OCI-M1 (cell line): ENCODE data around the gene CNBD2.
"Not testable (repeated sequence)": the region's sequence is repeated elsewhere in the genome, so short reads cannot be mapped to it uniquely, and the experiment has no call there.

Experiments used
- DNase-seq: peaks from one replicate; lab custom pipeline; 2025; lab: John Stamatoyannopoulos, UW

Gene CNBD2

DNA sequence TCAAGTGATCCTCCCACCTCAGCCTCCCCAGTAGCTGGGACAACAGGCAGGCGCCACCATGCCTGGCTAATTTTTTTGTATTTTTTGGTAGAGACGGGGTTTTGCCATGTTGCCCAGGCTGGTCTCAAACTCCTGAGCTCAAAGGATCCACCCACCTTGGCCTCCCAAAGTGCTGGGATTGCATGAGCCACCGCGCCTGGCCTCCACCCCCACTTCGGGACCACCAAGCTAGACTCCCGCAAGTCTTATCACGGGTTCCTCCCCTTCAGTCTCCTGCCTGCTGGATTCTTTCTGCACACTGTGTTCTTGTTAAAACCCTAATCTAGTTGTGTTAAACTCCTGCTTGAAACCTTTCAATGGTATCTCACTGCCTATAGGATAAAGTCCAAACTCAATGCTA is 57.7 kb downstream of the CNBD2 start:
- not testable (repeated sequence) for DNase-seq

DNA sequence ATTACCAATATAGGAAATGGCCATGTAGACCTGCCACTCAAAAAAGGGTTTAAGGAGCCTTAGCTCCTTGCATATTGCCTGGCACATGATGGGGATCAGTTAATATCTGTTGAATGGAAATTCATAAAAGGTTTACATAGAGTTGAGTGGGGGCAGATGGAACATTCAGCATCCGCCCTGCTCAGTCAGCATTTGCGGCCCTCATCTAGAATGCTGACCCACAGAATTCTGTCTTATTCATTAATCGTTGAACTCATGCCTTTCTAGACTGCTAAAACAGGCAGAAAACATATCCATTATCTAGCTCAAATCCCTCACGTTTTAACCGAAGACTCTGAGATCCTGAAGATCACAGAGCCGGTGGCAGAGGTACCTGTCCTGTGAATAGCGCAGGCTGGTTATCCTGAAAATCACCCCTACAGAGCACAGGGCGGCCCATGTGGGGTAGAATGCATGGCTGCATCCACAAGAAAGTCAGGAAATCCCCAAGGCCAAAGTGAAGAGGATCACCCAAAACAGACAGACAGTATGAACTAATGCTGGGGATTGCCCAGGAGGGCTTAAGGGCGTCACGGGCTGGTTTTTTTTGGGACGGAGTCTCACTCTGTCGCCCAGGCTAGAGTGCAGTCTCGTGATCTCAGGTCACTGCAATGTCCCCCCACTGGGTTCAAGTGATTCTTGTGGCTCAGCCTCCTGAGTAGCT is 59.9 kb downstream of the CNBD2 start:
- DNase-seq, result no peak

DNA sequence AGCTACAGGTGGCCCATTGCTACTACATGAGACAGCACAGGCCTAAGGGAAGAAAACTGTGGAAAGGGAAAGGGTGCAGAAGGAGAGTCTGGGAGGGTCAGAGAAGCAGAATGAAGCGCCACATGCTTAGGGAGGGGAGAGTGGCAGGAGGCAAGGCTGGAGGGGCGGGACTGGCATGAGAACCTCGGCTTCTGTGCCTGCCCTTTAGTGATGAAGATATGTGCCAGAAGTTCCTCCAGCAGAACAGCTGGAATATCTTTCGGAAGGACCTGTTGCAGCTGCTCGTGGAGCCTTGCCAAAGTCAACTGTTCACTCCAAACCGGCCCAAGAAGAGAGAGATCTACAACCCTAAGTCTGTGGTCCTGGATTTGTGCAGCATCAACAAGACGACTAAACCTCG is 61.8 kb downstream of the CNBD2 start:
- no peak for DNase-seq

DNA sequence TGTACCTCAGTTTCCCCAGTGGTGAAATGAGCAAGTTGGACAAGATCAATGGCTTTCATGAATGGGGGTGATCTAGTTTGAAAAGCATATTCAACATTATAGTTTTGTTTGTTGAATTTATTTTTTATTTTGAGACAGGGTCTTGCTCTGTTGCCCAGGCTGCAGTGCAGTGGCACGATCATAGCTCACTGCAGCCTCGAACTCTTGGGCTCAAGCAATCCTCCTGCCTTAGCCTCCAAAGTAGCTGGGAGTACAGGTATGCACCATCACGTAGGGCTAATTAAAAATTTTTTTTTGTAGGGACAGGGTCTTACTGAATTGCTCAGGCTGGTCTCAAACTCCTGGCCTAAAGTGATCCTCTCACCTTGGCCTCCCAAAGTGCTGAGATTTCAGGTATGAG is 63.4 kb downstream of the CNBD2 start:
- no peak for DNase-seq

DNA sequence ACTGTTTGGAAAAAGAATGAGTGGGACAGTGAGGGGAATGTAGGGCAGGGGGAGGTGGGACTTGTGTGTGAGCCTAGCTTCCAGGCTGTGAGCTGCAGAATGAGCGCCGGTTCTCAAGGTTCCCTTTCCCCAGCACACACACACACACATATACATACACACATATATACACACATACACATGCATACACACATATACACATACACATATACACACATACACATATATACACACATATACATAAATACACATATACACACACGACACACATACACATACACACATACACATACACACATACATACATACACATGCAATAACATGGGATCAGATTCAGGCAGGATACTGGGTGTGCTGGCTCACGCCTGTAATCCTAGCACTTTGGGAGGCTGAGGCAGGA is 66.5 kb downstream of the CNBD2 start:
- DNase-seq, result no peak

DNA sequence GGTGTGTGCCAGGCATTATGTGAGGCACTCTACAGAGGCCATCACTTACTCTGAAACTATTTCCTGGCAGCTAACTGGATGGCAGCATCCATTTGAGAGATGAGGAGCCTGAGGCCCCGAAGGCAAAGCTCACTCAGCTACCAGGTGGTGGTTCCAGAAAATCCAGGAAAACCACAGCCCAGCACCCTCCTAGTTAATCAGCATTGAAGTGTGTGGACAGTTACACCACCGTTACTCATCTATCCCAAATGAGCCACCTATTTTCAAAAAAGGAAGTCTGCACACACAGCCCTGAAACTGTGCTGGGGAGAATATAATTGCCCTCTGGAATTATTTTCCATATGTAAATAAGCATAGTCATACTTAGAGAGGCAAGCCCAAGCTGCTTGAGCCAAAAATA is 67.4 kb downstream of the CNBD2 start:
- peak; percentile 24 for DNase-seq

DNA sequence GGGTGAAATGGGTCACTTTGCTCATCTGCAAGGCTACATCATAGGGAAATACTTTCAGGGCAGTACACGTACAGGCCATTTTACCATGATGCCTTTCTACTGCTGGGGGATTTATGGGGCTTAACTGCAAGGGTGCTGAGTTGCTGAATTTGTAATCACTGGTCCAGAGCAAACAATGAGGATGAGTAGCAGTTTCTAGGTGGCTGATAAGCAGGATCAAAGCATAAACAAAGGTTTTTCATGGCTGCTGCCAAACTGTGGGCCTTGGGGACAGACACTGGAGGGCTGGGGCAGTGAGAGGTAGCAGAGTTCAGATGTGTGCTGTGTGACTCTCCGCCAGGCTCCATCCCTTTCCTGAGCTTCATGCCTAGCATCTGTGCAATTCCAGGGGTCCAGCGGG is 68.3 kb downstream of the CNBD2 start:
- DNase-seq, result no peak

DNA sequence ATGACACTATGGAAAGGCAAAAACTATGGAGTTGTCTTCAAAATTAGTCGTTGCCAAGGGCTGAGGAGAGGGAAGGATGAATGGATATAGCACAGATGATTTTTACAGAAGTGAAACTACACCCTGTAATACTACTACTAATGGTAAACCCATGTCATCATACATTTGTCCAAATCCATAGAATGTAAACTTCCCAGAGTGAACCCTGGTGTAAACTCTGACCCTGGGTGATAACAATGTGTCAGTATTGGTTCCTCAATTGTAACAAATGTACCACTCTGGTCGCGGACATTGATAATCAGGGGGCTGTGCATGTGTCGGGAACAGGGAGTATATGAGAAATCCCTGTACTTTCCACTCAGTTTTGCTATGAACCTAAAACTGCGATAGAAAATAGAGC is 72.2 kb downstream of the CNBD2 start:
- no peak for DNase-seq

DNA sequence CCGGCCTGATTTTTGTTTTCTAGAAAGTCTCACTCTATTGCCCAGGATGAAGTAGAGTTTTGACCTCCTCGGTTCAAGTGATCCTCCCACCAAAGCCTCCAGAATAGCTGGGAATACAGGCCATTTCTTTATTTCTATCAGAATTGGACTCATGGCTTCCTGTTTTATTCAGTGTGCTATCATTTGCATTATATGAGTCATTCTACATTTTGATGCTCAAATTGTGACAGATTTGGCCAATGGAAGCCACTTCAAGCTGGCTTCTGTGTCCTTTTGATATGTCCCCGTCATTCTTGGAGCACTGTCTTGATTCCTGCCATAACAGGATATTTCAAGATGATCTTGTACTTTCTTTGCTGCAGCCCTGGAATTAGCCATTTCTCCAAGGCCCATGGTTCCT is 75.1 kb downstream of the CNBD2 start:
- DNase-seq, result no peak

DNA sequence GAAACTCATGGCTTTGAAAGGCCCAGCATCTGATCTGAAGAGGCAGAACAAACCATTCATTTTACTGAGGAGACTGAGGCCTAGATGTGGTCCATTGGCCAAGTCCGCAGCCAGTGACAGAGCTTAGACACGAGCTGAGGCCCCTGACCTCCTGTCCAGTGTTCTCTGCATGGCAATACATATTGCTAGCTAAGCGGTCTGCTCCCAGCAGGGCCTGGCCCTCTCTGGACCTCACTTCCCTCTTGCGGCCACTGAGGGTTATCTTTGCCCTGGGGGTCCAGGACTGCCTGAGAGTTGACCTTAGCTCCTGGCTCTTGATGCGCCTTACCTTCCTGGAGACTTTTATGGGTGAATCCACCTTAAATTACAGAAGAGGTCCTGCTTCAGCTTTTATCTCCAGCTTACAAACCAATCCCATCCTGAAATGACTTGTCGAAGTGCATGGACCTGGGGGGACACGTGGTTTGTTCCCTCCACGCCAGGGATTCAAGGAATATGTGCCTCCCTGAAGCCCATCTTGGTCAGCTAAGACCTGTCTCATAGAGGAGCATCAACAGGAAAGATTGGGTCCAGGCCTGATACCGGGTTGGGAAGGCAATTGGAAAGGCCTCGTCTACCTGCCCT is 75.6 kb downstream of the CNBD2 start:
- no peak for DNase-seq

DNA sequence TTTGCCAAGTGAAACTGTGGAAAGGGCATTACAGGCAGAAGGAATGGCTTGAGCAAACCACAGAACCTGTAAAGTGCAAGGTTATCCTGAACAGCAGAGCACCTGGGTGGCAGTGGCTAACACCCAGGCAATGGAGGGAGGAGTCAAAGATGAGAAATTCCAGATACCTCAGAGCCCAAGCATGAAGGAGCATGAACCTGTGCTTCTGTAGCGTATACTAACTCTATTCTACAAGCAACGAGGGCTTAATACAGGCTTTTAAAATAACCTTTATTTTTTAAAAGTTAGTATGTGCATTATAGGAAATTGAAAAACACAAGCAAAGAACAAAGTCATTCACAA is 77.0 kb downstream of the CNBD2 start:
- DNase-seq, result no peak

DNA sequence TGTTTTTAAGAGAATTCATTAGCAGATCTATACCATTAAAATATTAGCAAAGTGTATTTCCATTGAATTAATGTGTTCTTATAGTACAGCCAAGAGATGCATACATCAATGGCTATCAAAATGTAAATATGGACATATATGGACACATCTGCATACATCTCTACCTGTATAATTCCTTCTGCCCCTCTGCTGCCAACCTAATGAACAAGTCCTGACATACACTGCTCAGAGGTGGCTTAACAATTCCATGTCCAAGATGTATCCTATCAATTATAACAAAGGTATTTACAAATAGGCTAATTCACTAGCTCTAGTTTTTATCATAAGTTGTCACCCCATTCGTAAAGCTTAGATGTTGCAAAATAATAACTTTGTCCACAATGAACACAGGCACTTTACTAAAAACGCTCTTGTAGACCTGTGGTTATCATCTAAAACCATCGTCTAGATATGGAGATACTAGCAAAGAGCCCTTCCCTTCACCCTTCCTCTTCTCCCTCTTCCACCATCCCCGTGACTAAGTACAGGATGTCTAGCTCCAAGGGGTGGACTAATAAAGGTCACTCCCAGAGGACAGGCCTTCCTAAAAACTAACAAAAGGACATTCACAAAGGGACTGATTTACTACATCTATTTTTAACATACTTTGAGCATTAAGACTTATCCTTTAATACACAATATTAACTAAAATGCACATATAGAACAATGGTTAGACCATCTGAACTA is 77.8 kb downstream of the CNBD2 start:
- DNase-seq, result not testable (repeated sequence)

DNA sequence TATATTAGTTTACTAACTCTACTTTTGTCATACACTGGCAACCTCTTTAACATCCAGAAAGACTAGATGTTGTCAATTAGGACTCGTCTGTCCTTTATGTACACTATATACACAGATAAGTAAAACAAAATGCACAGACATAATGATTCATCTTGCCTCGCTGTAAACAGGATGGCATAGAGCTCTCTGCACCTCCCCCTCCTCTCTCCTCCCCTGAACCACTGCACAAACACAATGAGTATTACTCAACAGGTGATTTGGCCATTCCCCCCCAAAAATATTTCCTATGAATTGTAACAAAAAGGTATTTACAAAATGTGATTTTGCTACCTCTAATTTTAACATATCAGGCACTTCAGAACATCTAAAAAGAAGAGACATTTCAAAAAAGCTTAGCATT is 81.0 kb downstream of the CNBD2 start:
- peak; percentile 9 for DNase-seq

DNA sequence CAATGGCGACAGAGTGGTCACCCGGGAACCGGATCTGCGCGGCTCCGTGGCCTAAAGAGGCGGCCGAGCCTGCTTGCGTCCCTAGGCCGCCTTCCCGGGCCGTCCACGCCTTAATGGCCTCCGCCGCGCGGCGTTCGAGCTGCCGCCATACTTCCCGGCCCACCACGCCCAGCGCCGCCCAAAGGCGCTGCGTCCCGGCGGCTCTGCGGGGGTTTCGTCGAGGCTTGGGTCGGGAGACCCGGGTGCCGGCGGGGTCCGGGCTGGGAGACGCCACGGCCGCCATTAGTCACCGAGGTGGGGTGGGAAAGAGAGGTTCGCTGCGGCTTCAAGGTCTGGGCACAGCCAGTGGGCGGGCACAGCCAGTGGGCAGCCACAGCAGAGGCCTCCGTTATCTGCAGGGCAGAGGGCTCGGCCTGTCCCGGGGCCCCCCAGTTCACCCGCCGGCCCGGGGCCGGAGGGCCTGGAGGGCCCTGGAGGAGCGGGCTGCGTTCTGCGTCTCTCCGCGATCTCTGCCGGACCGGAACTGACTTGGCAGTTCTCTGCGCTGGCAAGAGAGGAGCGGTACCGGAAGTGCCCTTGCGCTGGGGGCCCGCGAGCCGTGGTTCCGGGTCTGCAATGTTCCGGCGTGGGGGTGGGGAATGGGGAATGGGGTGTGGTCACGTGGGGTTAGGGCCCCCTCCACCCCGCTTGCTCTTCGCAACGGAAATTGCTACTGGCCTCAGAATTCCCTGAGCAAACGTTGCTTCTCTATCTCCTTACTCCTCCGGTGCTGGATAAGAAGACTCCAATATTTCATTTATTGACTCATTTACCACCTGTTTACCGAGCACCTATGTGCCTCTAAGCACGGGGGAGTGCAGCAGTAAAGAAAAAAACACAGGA is 82.3 kb downstream of the CNBD2 start:
- peak; percentile 92 for DNase-seq

DNA sequence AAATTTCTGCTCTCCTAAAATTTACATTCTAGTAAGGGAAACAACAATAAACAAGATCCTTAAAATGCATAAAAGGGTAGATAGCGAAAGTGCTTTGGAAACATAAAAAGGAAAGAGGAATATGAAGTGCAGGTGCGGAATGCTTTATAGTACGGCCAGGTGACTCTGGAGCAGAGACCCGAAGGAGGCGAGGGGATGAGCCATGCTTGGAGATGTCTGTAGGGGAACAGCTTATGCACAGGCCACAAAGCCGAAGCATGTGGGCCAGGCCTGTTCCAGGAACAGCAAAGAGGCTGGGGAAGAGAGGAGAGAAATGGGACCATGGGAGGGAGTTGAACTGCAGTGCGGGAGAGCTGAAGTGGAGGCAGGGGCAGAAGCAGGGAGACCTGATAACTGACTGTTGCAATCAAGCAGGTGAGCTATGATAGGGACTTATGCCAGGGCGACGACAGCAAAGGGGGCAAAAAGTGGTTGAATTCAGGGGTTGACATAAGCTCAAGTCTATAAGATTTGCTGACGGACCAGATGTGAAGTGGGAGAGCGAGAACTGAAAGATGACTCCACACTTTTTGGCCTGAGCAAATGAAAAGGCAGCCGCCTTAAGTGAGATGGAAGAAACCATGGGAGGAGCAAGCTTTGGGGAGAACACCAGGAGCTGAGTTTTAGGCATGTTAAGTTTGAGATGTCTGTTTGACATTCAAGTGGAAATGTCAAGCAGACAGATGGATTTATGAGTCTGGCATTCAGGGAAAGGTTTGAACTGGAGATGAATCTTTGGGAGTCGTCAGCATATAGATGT is 83.1 kb downstream of the CNBD2 start:
- DNase-seq, result no peak

DNA sequence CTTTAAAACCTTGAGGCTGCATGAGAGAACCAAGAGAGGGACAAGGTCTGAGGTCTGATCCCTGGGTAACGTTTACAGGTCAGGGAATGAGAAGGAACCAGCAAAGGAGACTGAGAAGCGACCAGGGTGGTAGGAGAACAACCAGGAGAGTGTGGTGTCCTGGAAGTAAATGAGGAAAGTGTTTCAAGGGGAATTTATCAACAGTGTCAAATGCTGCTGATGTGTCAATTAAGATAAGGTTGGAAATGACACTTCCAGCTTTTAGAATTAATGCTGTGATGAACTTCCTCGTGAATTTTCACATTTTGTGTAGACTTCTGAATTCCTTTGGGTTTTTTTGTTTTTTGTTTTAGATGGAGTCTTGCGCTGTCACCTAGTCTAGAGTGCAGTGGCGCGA is 83.7 kb downstream of the CNBD2 start:
- DNase-seq, result no peak

DNA sequence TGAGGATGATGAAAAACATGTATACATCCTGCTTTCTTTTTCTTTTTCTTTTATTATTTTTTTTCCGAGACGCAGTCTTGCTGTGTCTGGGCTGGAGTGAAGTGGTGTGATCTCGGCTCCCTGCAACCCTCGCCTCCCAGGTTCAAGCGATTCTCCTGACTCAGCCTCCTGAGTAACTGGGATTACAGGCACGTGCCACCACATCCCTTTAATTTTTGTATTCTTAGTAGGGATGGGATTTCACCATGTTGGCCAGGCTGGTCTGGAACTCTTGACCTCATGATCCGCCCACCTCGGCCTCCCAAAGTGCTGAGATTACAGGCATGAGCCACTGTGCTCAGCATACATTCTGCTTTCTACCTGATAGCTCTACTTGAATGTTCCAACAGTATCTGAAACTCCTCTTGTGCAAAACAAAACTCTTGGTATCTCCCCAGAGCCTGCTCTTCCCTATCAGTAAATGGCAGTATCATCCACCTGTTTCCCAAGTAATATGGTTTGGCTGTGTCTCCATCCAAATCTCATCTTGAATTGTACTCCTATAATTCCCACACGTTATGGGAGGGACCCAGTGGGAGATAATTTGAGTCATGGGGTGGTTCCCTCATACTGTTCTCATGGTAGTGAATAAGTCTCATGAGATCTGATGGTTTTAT is 85.6 kb downstream of the CNBD2 start:
- DNase-seq, result not testable (repeated sequence)

DNA sequence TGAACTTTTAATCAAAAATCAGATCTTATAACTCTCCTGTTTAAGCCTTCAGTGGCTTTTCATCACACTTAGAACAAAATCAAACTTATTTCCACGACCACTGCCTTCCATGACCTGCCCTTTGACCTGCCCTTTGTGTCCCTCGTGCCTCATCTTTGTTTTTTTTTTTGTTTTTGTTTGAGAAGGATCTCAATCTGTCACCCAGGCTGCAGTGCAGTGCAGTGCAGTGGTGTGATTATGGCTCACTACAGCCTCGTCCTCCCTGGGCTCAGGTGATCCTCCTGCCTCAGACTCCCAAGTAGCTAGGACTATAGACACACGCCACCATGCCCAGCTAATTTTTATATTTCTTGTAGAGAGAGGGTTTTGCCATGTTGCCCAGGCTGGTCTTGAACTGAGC is 86.8 kb downstream of the CNBD2 start:
- no peak for DNase-seq

DNA sequence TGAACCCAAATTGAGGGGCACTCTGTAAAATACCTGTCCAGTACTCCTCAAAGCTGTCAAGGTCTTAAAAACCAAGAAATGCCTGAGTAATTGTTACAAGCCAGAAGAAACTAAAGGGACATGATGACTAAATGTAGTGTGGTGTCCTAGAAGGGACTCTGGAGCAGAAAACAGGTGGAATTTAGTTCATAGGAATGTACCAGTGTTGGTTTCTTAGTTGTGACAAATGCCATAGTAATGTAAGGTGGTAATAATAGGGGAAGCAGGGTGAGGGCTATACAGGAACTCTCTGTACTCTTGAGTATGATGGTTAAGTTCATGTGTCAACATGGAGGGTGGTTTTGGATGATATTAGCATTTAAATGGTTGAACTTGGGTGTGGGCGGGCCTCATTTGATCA is 92.3 kb downstream of the CNBD2 start:
- no peak for DNase-seq

DNA sequence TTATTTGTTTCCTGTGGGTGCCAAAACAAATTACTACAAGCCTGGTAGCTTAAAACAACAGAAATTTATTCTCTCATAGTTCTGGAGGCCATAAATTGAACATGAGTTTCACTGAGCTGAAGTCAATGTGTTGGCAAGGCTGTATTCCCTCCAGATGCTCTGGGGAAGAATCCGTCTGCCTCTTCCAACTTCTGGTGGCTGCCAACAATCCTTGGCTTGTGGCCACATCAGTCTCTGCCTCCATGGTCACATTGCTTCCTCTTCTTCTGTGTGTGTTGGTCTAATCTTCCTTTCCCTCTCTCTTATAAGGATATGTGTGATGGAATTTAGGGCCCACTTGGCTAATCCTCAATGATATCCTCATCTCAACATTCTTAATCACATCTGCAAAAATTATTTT is 93.4 kb downstream of the CNBD2 start:
- no peak for DNase-seq

DNA sequence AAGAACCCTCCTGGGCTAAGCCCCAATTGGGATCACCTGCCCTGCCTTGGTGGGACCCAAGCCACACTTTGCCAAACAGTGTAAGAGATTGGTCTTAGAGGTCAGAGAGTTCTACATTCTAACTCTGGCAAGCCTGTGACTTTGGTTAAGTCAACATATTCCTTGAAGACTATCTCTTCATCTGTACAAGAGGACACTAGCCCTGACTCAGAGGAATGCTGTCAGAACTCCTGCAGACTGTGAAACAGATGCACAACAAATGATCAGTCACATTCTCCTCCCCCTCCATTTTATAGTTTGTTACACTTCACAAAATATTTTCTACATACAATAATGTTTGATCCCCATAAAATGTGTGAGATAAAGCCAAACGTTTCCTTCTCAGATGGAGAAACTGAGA is 94.4 kb downstream of the CNBD2 start:
- DNase-seq, result no peak
